ENCODE results near the gene RNF123. TPM values are rescaled to one million over a fixed set of nuclear protein-coding genes. Genes with fewer than 3 reads are reported as not detected.

The RNF123 gene
- total and polyA plus RNA-seq, 2 donors (not counting 3 experiments of a cell fraction or from before 2014, with no cell fraction given): 43.4 to 59.3 TPM

- Histone ChIP-seq H3K9me3 (replicated peaks; ENCODE audit: control insufficient read depth, insufficient read depth, low read length) (no peaks in the 10 kb centered on the region), H3K27ac (ENCODE audit: insufficient read depth, low read depth, low read length) (no peak overlapping the region), H3K4me3 (replicated peaks in 1 of 3; ENCODE audit: insufficient read depth in 1 of 3, low read depth in 1 of 3, low read length in 3 of 3) (no peak overlapping the region), H2AFZ (ENCODE audit: low read depth, low read length) (no peak overlapping the region), H3K9me1 (replicated peaks; ENCODE audit: control insufficient read depth, extremely low read depth, insufficient read depth, low read length) (no peaks in the 10 kb centered on the region), H3K36me3 (ENCODE audit: control insufficient read depth in 2 of 2, extremely low read depth in 1 of 2, insufficient read depth in 2 of 2, low read length in 2 of 2) (no peaks in the 10 kb centered on the region), H3K79me2 (ENCODE audit: control insufficient read depth, insufficient read depth, low read length) (no peaks in the 10 kb centered on the region), H3K4me2 (ENCODE audit: insufficient read depth, low read length) (no peak overlapping the region), H3K27me3 (ENCODE audit: control insufficient read depth in 2 of 2, insufficient read depth in 2 of 2, low read length in 2 of 2) (no peaks in the 10 kb centered on the region), H3K4me1 (ENCODE audit: control insufficient read depth, extremely low read depth, insufficient read depth, low read length) (no peaks in the 10 kb centered on the region), H3K9ac (replicated peaks; ENCODE audit: extremely low read depth, insufficient read depth, low read length) (no peak overlapping the region), H4K20me1 (replicated peaks; ENCODE audit: control insufficient read depth, extremely low read depth, insufficient read depth, low read length) (no peaks in the 10 kb centered on the region)
- TF ChIP-seq EZH2 (IDR thresholded peaks at IDR 0.05; ENCODE audit: borderline replicate concordance, low read depth, low read length, severe bottlenecking) (no peak), MAX (IDR thresholded peaks at IDR 0.05; ENCODE audit: insufficient read depth, insufficient read length) (no peak)
- intact Hi-C loops (cut with micrococcal nuclease): no loop called here
- POLR2A ChIA-PET: no interaction called here
- CTCF ChIA-PET: no interaction called here
- FAIRE-seq: no peak
- dilution Hi-C loops (cut with MboI; ENCODE audit: extremely low pct_ligation_motif_present, low sequenced_read_pairs): no loop called here
- no TSS peak for BruUV-seq (replicated peaks)
- DNase-seq (ENCODE audit: low read depth, low spot score): no peak
Observed at GRCh38 chr3:49648354-49649019, 40.9 kb upstream of the RNF123 start.

- no peak overlapping the region for H2AFZ ChIP-seq (ENCODE audit: low read depth, low read length)
- no peak overlapping the region for H3K4me2 ChIP-seq (ENCODE audit: insufficient read depth, low read length)
- TF ChIP-seq EZH2 (IDR thresholded peaks at IDR 0.05; ENCODE audit: borderline replicate concordance, low read depth, low read length, severe bottlenecking) (no peak), MAX (IDR thresholded peaks at IDR 0.05; ENCODE audit: insufficient read depth, insufficient read length) (no peak), GATA2 (IDR thresholded peaks at IDR 0.05; ENCODE audit: insufficient read depth, insufficient read length, low read depth, low read length) (no peak), POLR2AphosphoS5 (IDR thresholded peaks at IDR 0.05; ENCODE audit: insufficient read depth, low read depth, low read length) (no peak), CTCF (IDR thresholded peaks at IDR 0.05; ENCODE audit: extremely low read depth in 1 of 2, insufficient read depth in 1 of 2, low read depth in 1 of 2, low read length in 2 of 2) (no peak), POLR2A (IDR thresholded peaks at IDR 0.05; ENCODE audit: low read depth, low read length) (no peak), MYC (IDR thresholded peaks at IDR 0.05; ENCODE audit: low read depth, low read length) (no peak), FOS (IDR thresholded peaks at IDR 0.05; ENCODE audit: borderline replicate concordance, insufficient read depth, low read length) (no peak), JUN (IDR thresholded peaks at IDR 0.05; ENCODE audit: borderline replicate concordance, insufficient read depth, insufficient read length, low read depth) (no peak)
- dilution Hi-C loops (cut with MboI; ENCODE audit: extremely low pct_ligation_motif_present, low sequenced_read_pairs): no loop called here
- H3K9me3 ChIP-seq (replicated peaks; ENCODE audit: control insufficient read depth, insufficient read depth, low read length): no peaks in the 10 kb centered on the region
- H3K27ac ChIP-seq (ENCODE audit: insufficient read depth, low read depth, low read length): no peak overlapping the region
- CTCF ChIA-PET: no interaction called here
- no peaks in the 10 kb centered on the region for H3K79me2 ChIP-seq (ENCODE audit: control insufficient read depth, insufficient read depth, low read length)
- H3K27me3 ChIP-seq (ENCODE audit: control insufficient read depth in 2 of 2, insufficient read depth in 2 of 2, low read length in 2 of 2): no peaks in the 10 kb centered on the region
- no peaks in the 10 kb centered on the region for H3K36me3 ChIP-seq (ENCODE audit: control insufficient read depth in 2 of 2, extremely low read depth in 1 of 2, insufficient read depth in 2 of 2, low read length in 2 of 2)
- POLR2A ChIA-PET: no interaction called here
- H3K9ac ChIP-seq (replicated peaks; ENCODE audit: extremely low read depth, insufficient read depth, low read length): no peak overlapping the region
- intact Hi-C loops (cut with micrococcal nuclease): no loop called here
- no peak for DNase-seq (ENCODE audit: low read depth, low spot score)
- no peaks in the 10 kb centered on the region for H3K9me1 ChIP-seq (replicated peaks; ENCODE audit: control insufficient read depth, extremely low read depth, insufficient read depth, low read length)
- H3K4me1 ChIP-seq (ENCODE audit: control insufficient read depth, extremely low read depth, insufficient read depth, low read length): no peaks in the 10 kb centered on the region
- no peak for FAIRE-seq
- H3K4me3 ChIP-seq (replicated peaks in 1 of 3; ENCODE audit: insufficient read depth in 1 of 3, low read depth in 1 of 3, low read length in 3 of 3): no peak overlapping the region
- H4K20me1 ChIP-seq (replicated peaks; ENCODE audit: control insufficient read depth, extremely low read depth, insufficient read depth, low read length): no peaks in the 10 kb centered on the region
- BruUV-seq (replicated peaks): no TSS peak
Observed at GRCh38 chr3:49649576-49649975, 39.8 kb upstream of the RNF123 start.
